Ishikawa (cell line): Measurements from ENCODE around the gene RXFP4.

ENCODE experiments used
- CEBPB ChIP-seq: IDR thresholded peaks from 2 replicates; pipeline ENCODE4 v1.6.1; 2012
- CREB1 ChIP-seq: IDR thresholded peaks from 2 replicates; pipeline ENCODE4 v1.6.1; 2012; ENCODE audit warnings: low read depth
- EGR1 ChIP-seq: IDR thresholded peaks from 2 replicates; pipeline ENCODE4 v1.6.1; 2012
- EP300 ChIP-seq: IDR thresholded peaks from 2 replicates; pipeline ENCODE4 v1.6.1; 2012; ENCODE audit warnings: borderline replicate concordance
- FOXM1 ChIP-seq: IDR thresholded peaks from 2 replicates; pipeline ENCODE4 v1.6.1; 2012; ENCODE audit warnings: low read depth, borderline replicate concordance
- MAX ChIP-seq: IDR thresholded peaks from 2 replicates; pipeline ENCODE4 v1.6.1; 2012
- NFIC ChIP-seq: IDR thresholded peaks from 2 replicates; pipeline ENCODE4 v1.6.1; 2012
- RAD21 ChIP-seq: IDR thresholded peaks from 2 replicates; pipeline ENCODE4 v1.6.1; 2012; ENCODE audit warnings: low read depth
- TAF1 ChIP-seq: IDR thresholded peaks from 2 replicates; pipeline ENCODE4 v1.6.1; 2012; ENCODE audit warnings: low read depth, mild to moderate bottlenecking
- TCF12 ChIP-seq: IDR thresholded peaks from 2 replicates; pipeline ENCODE4 v1.6.1; 2012; ENCODE audit warnings: low read depth
- TEAD4 ChIP-seq: IDR thresholded peaks from 2 replicates; pipeline ENCODE4 v1.6.1; 2012
- USF1 ChIP-seq: IDR thresholded peaks from 2 replicates; pipeline ENCODE4 v1.6.1; 2012
- YY1 ChIP-seq: IDR thresholded peaks from 2 replicates; pipeline ENCODE4 v1.6.1; 2012; ENCODE audit warnings: low read depth
- ZBTB7A ChIP-seq: IDR thresholded peaks from 2 replicates; pipeline ENCODE4 v1.6.1; 2012; ENCODE audit warnings: low read depth
- TF ChIP-seq, protein P1 (sequence below): IDR thresholded peaks from 2 replicates; pipeline ENCODE4 v1.6.1; 2012; ENCODE audit warnings: low read depth, mild to moderate bottlenecking

Gene RXFP4

DNA sequence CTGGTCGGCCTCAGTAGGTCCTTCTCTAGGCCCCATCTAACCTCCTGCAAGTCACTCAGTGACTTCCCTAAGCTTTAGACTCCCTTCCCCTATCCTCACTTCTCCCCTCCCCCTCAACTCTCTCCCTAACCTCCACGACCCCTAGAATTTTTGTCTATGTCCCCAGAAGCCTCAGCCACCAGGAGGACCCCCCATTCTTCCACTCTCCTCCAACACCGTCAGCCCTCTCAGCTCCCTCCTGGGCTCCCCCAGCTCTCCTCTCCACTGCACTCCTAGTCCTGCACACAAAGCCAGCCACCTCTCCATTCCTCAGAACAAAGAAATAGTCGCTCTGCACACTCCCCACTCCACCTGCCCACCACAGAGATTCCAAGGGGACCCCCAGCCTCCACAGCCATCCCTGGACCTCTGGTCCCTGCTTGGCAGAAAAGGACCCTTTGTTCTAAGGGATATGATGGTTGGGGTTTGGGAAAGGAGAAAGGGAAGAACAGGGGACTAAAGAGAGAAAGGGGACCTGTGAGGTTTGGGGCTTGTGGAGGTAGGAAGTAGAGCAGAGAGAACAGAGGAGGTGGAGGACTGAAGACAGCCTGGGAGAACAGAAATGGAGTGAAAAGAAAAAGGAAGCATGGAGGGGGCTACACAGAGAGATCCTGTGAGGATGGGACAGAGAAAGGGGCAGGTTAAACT, 34.1 kb downstream of the RXFP4 start:
- TF ChIP-seq FOXM1 (no peak), ZBTB7A (no peak), USF1 (no peak), TCF12 (no peak), TAF1 (no peak), EGR1 (no peak), TEAD4 (no peak), RAD21 (no peak), CREB1 (no peak), MAX (no peak), NFIC (no peak), YY1 (no peak)

- TF ChIP-seq, protein P1, sequence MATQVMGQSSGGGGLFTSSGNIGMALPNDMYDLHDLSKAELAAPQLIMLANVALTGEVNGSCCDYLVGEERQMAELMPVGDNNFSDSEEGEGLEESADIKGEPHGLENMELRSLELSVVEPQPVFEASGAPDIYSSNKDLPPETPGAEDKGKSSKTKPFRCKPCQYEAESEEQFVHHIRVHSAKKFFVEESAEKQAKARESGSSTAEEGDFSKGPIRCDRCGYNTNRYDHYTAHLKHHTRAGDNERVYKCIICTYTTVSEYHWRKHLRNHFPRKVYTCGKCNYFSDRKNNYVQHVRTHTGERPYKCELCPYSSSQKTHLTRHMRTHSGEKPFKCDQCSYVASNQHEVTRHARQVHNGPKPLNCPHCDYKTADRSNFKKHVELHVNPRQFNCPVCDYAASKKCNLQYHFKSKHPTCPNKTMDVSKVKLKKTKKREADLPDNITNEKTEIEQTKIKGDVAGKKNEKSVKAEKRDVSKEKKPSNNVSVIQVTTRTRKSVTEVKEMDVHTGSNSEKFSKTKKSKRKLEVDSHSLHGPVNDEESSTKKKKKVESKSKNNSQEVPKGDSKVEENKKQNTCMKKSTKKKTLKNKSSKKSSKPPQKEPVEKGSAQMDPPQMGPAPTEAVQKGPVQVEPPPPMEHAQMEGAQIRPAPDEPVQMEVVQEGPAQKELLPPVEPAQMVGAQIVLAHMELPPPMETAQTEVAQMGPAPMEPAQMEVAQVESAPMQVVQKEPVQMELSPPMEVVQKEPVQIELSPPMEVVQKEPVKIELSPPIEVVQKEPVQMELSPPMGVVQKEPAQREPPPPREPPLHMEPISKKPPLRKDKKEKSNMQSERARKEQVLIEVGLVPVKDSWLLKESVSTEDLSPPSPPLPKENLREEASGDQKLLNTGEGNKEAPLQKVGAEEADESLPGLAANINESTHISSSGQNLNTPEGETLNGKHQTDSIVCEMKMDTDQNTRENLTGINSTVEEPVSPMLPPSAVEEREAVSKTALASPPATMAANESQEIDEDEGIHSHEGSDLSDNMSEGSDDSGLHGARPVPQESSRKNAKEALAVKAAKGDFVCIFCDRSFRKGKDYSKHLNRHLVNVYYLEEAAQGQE, result no peak
- TF ChIP-seq NFIC, result peak; percentile 59
Measured at GRCh38 chr1:155976062-155976912, 34.8 kb downstream of the RXFP4 start.

DNA sequence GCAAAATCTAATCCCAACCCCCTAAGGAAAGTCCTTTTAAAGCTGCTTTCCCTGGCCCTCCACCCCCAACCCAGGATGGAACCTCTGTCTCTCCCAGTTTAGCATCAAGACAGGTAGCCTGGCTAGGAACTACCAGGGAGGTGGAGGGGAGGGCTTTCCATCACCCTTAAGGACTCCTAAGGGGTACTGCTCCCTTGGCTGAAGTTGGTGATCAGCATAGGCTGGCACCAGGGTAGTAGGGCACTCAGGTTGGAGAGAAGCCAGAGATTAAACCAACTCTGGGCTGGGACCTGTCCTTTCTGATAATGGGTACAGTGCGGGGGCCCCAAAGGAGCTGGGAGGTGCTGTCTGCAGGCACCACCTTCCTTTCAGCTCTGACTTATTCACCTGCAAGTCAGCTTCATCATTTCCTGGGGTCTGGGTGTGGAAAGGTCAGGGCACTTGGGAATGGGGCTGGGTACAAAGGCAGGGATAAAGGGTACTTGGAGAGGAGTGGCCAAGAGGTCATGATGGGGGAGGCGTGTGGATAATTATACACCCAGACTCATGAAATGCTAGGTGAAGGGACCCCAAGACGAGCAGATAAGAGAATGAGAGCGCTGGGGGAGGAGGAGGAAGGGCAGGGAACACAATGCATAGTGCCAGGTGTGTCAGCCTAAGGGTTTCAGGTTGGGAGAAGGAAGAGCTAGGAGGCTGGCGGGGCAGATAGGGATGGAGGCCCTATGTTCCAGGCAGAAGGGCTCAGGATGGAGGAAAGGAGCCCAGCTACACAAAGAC, 35.7 kb downstream of the RXFP4 start:
- TF ChIP-seq EP300 (no peak), NFIC (no peak)

- TF ChIP-seq TEAD4 (no peak), RAD21 (no peak), FOXM1 (no peak), USF1 (no peak), EP300 (no peak), ZBTB7A (peak; percentile 30)
Measured at GRCh38 chr1:155977690-155978324, 36.4 kb downstream of the RXFP4 start.

GRCh38 chr1:155978325-155978972, 37.0 kb downstream of the RXFP4 start, which contains the start of gene ARHGEF2:
Gene ARHGEF2 (minus strand): TSS chr1:155978547. CDS start chr1:155978427, 120 bp downstream.
- TF ChIP-seq EGR1 (0 out of 2 replicates have a peak, but pooled peaks have one; percentile 27), RAD21 (no peak), CEBPB (no peak), YY1 (no peak), MAX (0 out of 2 replicates have a peak, but pooled peaks have one; percentile 22), TAF1 (peak; percentile 73), FOXM1 (no peak), ZBTB7A (peak; percentile 80), CREB1 (no peak), EP300 (0 out of 2 replicates have a peak, but pooled peaks have one; percentile 10), USF1 (no peak), TEAD4 (no peak), TCF12 (no peak), NFIC (no peak)
- TF ChIP-seq, protein P1, result no peak
